Measurements from ENCODE around the gene CHAT.

The CHAT gene

GRCh38 chr10:49694466-49694865, 80.6 kb downstream of the CHAT start:
- Histone ChIP-seq H3K36me3 (ENCODE audit: control insufficient read depth, insufficient read depth, low read length) (no peaks in the 10 kb centered on the region), H3K27me3 (ENCODE audit: control insufficient read depth, insufficient read depth, low read length) (peaks cover 4% of the 10 kb centered on the region), H3K27ac (ENCODE audit: low read depth, low read length) (no peak overlapping the region), H3K4me3 (ENCODE audit: low read length) (no peak overlapping the region), H3K4me1 (ENCODE audit: control insufficient read depth, insufficient read depth, low read length) (no peaks in the 10 kb centered on the region), H3K9ac (ENCODE audit: low read length) (no peak overlapping the region)

GRCh38 chr10:49696311-49696710, 82.5 kb downstream of the CHAT start:
- H3K27ac ChIP-seq (ENCODE audit: low read depth, low read length), result no peak overlapping the region
- H3K36me3 ChIP-seq (ENCODE audit: control insufficient read depth, insufficient read depth, low read length), result no peaks in the 10 kb centered on the region
- no peaks in the 10 kb centered on the region for H3K4me1 ChIP-seq (ENCODE audit: control insufficient read depth, insufficient read depth, low read length)
- H3K9ac ChIP-seq (ENCODE audit: low read length), result no peak overlapping the region
- H3K4me3 ChIP-seq (ENCODE audit: low read length), result no peak overlapping the region
- peaks cover 4% of the 10 kb centered on the region for H3K27me3 ChIP-seq (ENCODE audit: control insufficient read depth, insufficient read depth, low read length)

GRCh38 chr10:49698679-49699078, 84.8 kb downstream of the CHAT start:
- Histone ChIP-seq H3K27me3 (ENCODE audit: control insufficient read depth, insufficient read depth, low read length) (no peaks in the 10 kb centered on the region), H3K4me3 (ENCODE audit: low read length) (no peak overlapping the region), H3K4me1 (ENCODE audit: control insufficient read depth, insufficient read depth, low read length) (no peaks in the 10 kb centered on the region), H3K36me3 (ENCODE audit: control insufficient read depth, insufficient read depth, low read length) (no peaks in the 10 kb centered on the region), H3K27ac (ENCODE audit: low read depth, low read length) (no peak overlapping the region), H3K9ac (ENCODE audit: low read length) (no peak overlapping the region)

- no peak overlapping the region for H3K27ac ChIP-seq (ENCODE audit: low read depth, low read length)
Observed at GRCh38 chr10:49700211-49700610, 86.4 kb downstream of the CHAT start.

GRCh38 chr10:49700997-49701396, 87.2 kb downstream of the CHAT start:
- Histone ChIP-seq H3K36me3 (ENCODE audit: control insufficient read depth, insufficient read depth, low read length) (no peaks in the 10 kb centered on the region), H3K9ac (ENCODE audit: low read length) (no peak overlapping the region), H3K27ac (ENCODE audit: low read depth, low read length) (no peak overlapping the region), H3K4me3 (ENCODE audit: low read length) (no peak overlapping the region), H3K4me1 (ENCODE audit: control insufficient read depth, insufficient read depth, low read length) (no peaks in the 10 kb centered on the region), H3K27me3 (ENCODE audit: control insufficient read depth, insufficient read depth, low read length) (no peaks in the 10 kb centered on the region)

More at GRCh38 chr10:49700211-49700610, 86.4 kb downstream of the CHAT start:
- Histone ChIP-seq H3K4me1 (ENCODE audit: control insufficient read depth, insufficient read depth, low read length) (no peaks in the 10 kb centered on the region), H3K4me3 (ENCODE audit: low read length) (no peak overlapping the region), H3K36me3 (ENCODE audit: control insufficient read depth, insufficient read depth, low read length) (no peaks in the 10 kb centered on the region), H3K27me3 (ENCODE audit: control insufficient read depth, insufficient read depth, low read length) (no peaks in the 10 kb centered on the region), H3K9ac (ENCODE audit: low read length) (no peak overlapping the region)

- no peak overlapping the region for H3K4me3 ChIP-seq (ENCODE audit: low read length)
- no peak overlapping the region for H3K27ac ChIP-seq (ENCODE audit: low read depth, low read length)
- H3K27me3 ChIP-seq (ENCODE audit: control insufficient read depth, insufficient read depth, low read length), result no peaks in the 10 kb centered on the region
- no peaks in the 10 kb centered on the region for H3K36me3 ChIP-seq (ENCODE audit: control insufficient read depth, insufficient read depth, low read length)
- no peaks in the 10 kb centered on the region for H3K4me1 ChIP-seq (ENCODE audit: control insufficient read depth, insufficient read depth, low read length)
- H3K9ac ChIP-seq (ENCODE audit: low read length), result no peak overlapping the region
Observed at GRCh38 chr10:49707585-49707984, 93.7 kb downstream of the CHAT start.

GRCh38 chr10:49709934-49710333, 96.1 kb downstream of the CHAT start:
- no peaks in the 10 kb centered on the region for H3K27me3 ChIP-seq (ENCODE audit: control insufficient read depth, insufficient read depth, low read length)
- H3K36me3 ChIP-seq (ENCODE audit: control insufficient read depth, insufficient read depth, low read length), result no peaks in the 10 kb centered on the region
- no peaks in the 10 kb centered on the region for H3K4me1 ChIP-seq (ENCODE audit: control insufficient read depth, insufficient read depth, low read length)
- H3K9ac ChIP-seq (ENCODE audit: low read length), result no peak overlapping the region
- no peak overlapping the region for H3K4me3 ChIP-seq (ENCODE audit: low read length)
- no peak overlapping the region for H3K27ac ChIP-seq (ENCODE audit: low read depth, low read length)

GRCh38 chr10:49710966-49711365, 97.1 kb downstream of the CHAT start:
- Histone ChIP-seq H3K4me3 (ENCODE audit: low read length) (no peak overlapping the region), H3K9ac (ENCODE audit: low read length) (no peak overlapping the region), H3K27ac (ENCODE audit: low read depth, low read length) (no peak overlapping the region), H3K27me3 (ENCODE audit: control insufficient read depth, insufficient read depth, low read length) (no peaks in the 10 kb centered on the region), H3K36me3 (ENCODE audit: control insufficient read depth, insufficient read depth, low read length) (no peaks in the 10 kb centered on the region), H3K4me1 (ENCODE audit: control insufficient read depth, insufficient read depth, low read length) (no peaks in the 10 kb centered on the region)

GRCh38 chr10:49711481-49711880, 97.6 kb downstream of the CHAT start:
- H3K4me1 ChIP-seq (ENCODE audit: control insufficient read depth, insufficient read depth, low read length), result no peaks in the 10 kb centered on the region
- no peak overlapping the region for H3K9ac ChIP-seq (ENCODE audit: low read length)
- no peak overlapping the region for H3K27ac ChIP-seq (ENCODE audit: low read depth, low read length)
- no peaks in the 10 kb centered on the region for H3K27me3 ChIP-seq (ENCODE audit: control insufficient read depth, insufficient read depth, low read length)
- no peaks in the 10 kb centered on the region for H3K36me3 ChIP-seq (ENCODE audit: control insufficient read depth, insufficient read depth, low read length)
- no peak overlapping the region for H3K4me3 ChIP-seq (ENCODE audit: low read length)

- no peak overlapping the region for H3K4me3 ChIP-seq (ENCODE audit: low read length)
- H3K27me3 ChIP-seq (ENCODE audit: control insufficient read depth, insufficient read depth, low read length), result no peaks in the 10 kb centered on the region
- no peaks in the 10 kb centered on the region for H3K36me3 ChIP-seq (ENCODE audit: control insufficient read depth, insufficient read depth, low read length)
- H3K4me1 ChIP-seq (ENCODE audit: control insufficient read depth, insufficient read depth, low read length), result no peaks in the 10 kb centered on the region
- no peak overlapping the region for H3K27ac ChIP-seq (ENCODE audit: low read depth, low read length)
- H3K9ac ChIP-seq (ENCODE audit: low read length), result no peak overlapping the region
Observed at GRCh38 chr10:49713266-49713665, 99.4 kb downstream of the CHAT start.
